OCI-LY7 (cell line): ENCODE measurements around the gene NT5C2. TPM values are rescaled to one million over a fixed set of nuclear protein-coding genes. Genes with fewer than 3 reads are reported as not detected.

ENCODE experiments used
- BruUV-seq: library from RNA; stranded (reverse); fragments of 400-500 nt; replicated peaks from 2 replicates; lab custom pipeline; 2021; lab: Mats Ljungman, UMichigan
- CTCF ChIA-PET: fragments of 300-600 bp; sonication (Branson Sonifier 250); formaldehyde crosslinking; loops from one replicate; lab custom pipeline; 2022; ENCODE audit warnings: antibody characterized with exemption; ENCODE audit not compliant: unreplicated experiment; lab: Charles Lee
- POLR2A ChIA-PET: fragments of 300-600 bp; sonication (Branson Sonifier 250); formaldehyde crosslinking; loops from one replicate; lab custom pipeline; 2022; ENCODE audit warnings: antibody characterized with exemption; lab: Charles Lee
- DNase-seq: peaks from one replicate; pipeline ENCODE4 v3.0.0-alpha.2; 2015; ENCODE audit warnings: low spot score
- H2AFZ ChIP-seq: fragments of 200-600 bp; sonication (generic), shearing (Covaris generic); 2 replicates; pipeline ENCODE4 v1.6.1; 2014; ENCODE audit warnings: mild to moderate bottlenecking, antibody characterized with exemption, low read length, moderate library complexity
- H3K27ac ChIP-seq: fragments of 200-600 bp; sonication (generic); 2 replicates; pipeline ENCODE4 v1.5.1; 2014; ENCODE audit warnings: mixed run types, low read depth, mild to moderate bottlenecking, moderate library complexity, low read length, inconsistent platforms; ENCODE audit not compliant: poor library complexity, severe bottlenecking
- H3K36me3 ChIP-seq: fragments of 200-600 bp; sonication (generic); 2 replicates; pipeline ENCODE4 v1.6.1; 2014; ENCODE audit warnings: mild to moderate bottlenecking, antibody characterized with exemption, low read length, moderate library complexity, mixed read lengths; ENCODE audit not compliant: insufficient read depth
- H3K4me1 ChIP-seq: fragments of 200-600 bp; sonication (generic); 2 replicates; pipeline ENCODE4 v1.5.1; 2014; ENCODE audit warnings: mild to moderate bottlenecking, low read length; ENCODE audit not compliant: insufficient read depth, poor library complexity, severe bottlenecking
- H3K4me2 ChIP-seq: fragments of 200-600 bp; sonication (generic); 2 replicates; pipeline ENCODE4 v1.6.1; 2014; ENCODE audit warnings: mild to moderate bottlenecking, low read length
- H3K4me3 ChIP-seq: fragments of 200-600 bp; sonication (generic); 2 replicates; pipeline ENCODE4 v1.5.1; 2014; ENCODE audit warnings: mild to moderate bottlenecking, low read depth, low read length; ENCODE audit not compliant: poor library complexity, severe bottlenecking
- H3K79me2 ChIP-seq: fragments of 200-600 bp; sonication (generic); 2 replicates; pipeline ENCODE4 v1.6.1; 2016; ENCODE audit warnings: low read depth, mild to moderate bottlenecking, low read length, moderate library complexity, mixed read lengths; ENCODE audit not compliant: insufficient read depth
- H3K9me2 ChIP-seq: fragments of 200-600 bp; sonication (generic); 2 replicates; pipeline ENCODE4 v1.6.1; 2016; ENCODE audit warnings: mild to moderate bottlenecking, low read length, mixed read lengths; ENCODE audit not compliant: insufficient read depth
- H3K9me3 ChIP-seq: fragments of 200-600 bp; sonication (generic); 2 replicates; pipeline ENCODE4 v1.6.1; 2014; ENCODE audit warnings: mild to moderate bottlenecking, mixed run types, low read length, mixed read lengths
- H4K20me1 ChIP-seq: fragments of 200-600 bp; sonication (generic); 2 replicates; pipeline ENCODE4 v1.6.1; 2014; ENCODE audit warnings: mild to moderate bottlenecking, antibody characterized with exemption, low read length, moderate library complexity, mixed read lengths; ENCODE audit not compliant: insufficient read depth
- CTCF ChIP-seq: fragments of 200-600 bp; sonication (generic); conservative IDR thresholded peaks from 2 replicates; pipeline ENCODE4 v1.5.1; 2014; ENCODE audit warnings: mild to moderate bottlenecking, antibody characterized with exemption, low read length, moderate library complexity, mixed read lengths
- EZH2phosphoT487 ChIP-seq: fragments of 200-600 bp; sonication (generic); IDR thresholded peaks from 2 replicates; pipeline ENCODE4 v1.6.1; 2018; ENCODE audit warnings: low read depth, borderline replicate concordance, mild to moderate bottlenecking, mixed run types, antibody characterized with exemption, low read length, moderate library complexity, mixed read lengths
- intact Hi-C: fragments of 100-400 bp; cut with micrococcal nuclease; formaldehyde crosslinking; loops from one replicate; pipeline ENCODE4 v1.10.0; 2022; ENCODE audit not compliant: unreplicated experiment
- total RNA-seq, 2 experiments: library from RNA; depleted of rRNA in 1 of 2; stranded (reverse); fragments of >200 nt in 1 of 2; shearing (Covaris generic) in 1 of 2; gene quantifications; 2 replicates each; pipeline ENCODE4 v1.2.3, GENCODE V29; 2014 to 2022

Gene NT5C2
- total RNA-seq, 2 experiments from 2014 or later: 72.0 to 87.3 TPM

GRCh38 chr10:103089493-103089892 is 103.6 kb downstream of the NT5C2 start:
- BruUV-seq: no TSS peak
- no peak for DNase-seq
- H3K27ac ChIP-seq: no peak overlapping the region
- ChIA-PET POLR2A (interaction anchor here (0.6 kb wide), 1 partner anchor 439 kb away, joined by 4 read pairs; no protein-coding TSS in a partner anchor), CTCF (no interaction called here)
- H3K36me3 ChIP-seq: peaks cover 97% of the 10 kb centered on the region
- no peaks in the 10 kb centered on the region for H3K9me2 ChIP-seq
- H3K9me3 ChIP-seq: no peaks in the 10 kb centered on the region
- no peaks in the 10 kb centered on the region for H4K20me1 ChIP-seq
- H3K79me2 ChIP-seq: no peaks in the 10 kb centered on the region
- no peaks in the 10 kb centered on the region for H3K4me1 ChIP-seq
- no peak overlapping the region for H2AFZ ChIP-seq
- intact Hi-C loops: no loop called here
- no peak overlapping the region for H3K4me3 ChIP-seq
- TF ChIP-seq CTCF (no peak), EZH2phosphoT487 (no peak)
- no peak overlapping the region for H3K4me2 ChIP-seq

- H3K4me1 ChIP-seq: no peaks in the 10 kb centered on the region
- no peak for DNase-seq
- no peaks in the 10 kb centered on the region for H3K9me2 ChIP-seq
- CTCF ChIA-PET: interaction anchor here (1.0 kb wide), 1 partner anchor 690 kb away, joined by 4 read pairs; no protein-coding TSS in a partner anchor
- no peak overlapping the region for H2AFZ ChIP-seq
- H4K20me1 ChIP-seq: no peaks in the 10 kb centered on the region
- TF ChIP-seq EZH2phosphoT487 (no peak), CTCF (no peak)
- POLR2A ChIA-PET: interaction anchor here (0.6 to 1.4 kb wide), 4 partner anchors 12 to 321 kb away, joined by 3 to 7 read pairs (median 3); no protein-coding TSS in a partner anchor
- H3K9me3 ChIP-seq: no peaks in the 10 kb centered on the region
- no peak overlapping the region for H3K4me3 ChIP-seq
- H3K36me3 ChIP-seq: peaks cover 88% of the 10 kb centered on the region
- BruUV-seq: no TSS peak
- H3K79me2 ChIP-seq: no peaks in the 10 kb centered on the region
- no peak overlapping the region for H3K27ac ChIP-seq
- intact Hi-C loops: no loop called here
- H3K4me2 ChIP-seq: no peak overlapping the region
These were observed 106.3 kb downstream of the NT5C2 start for GRCh38 chr10:103086799-103087198.

GRCh38 chr10:103086261-103086660 is 106.8 kb downstream of the NT5C2 start:
- Histone ChIP-seq H3K4me3 (no peak overlapping the region), H4K20me1 (no peaks in the 10 kb centered on the region), H3K4me2 (no peak overlapping the region), H3K4me1 (no peaks in the 10 kb centered on the region), H3K9me2 (no peaks in the 10 kb centered on the region), H2AFZ (no peak overlapping the region), H3K9me3 (no peaks in the 10 kb centered on the region), H3K79me2 (no peaks in the 10 kb centered on the region), H3K27ac (no peak overlapping the region), H3K36me3 (peaks cover 83% of the 10 kb centered on the region)
- POLR2A ChIA-PET: no interaction called here
- intact Hi-C loops: no loop called here
- no TSS peak for BruUV-seq
- no peak for TF ChIP-seq EZH2phosphoT487
- TF ChIP-seq CTCF: no peak
- CTCF ChIA-PET: interaction anchor here (0.5 kb wide), 1 partner anchor 145 kb away, joined by 4 read pairs; no protein-coding TSS in a partner anchor
- no peak for DNase-seq
